CD14-positive monocyte (primary cell): ENCODE measurements around the gene ULBP3. TPM values are rescaled to one million over a fixed set of nuclear protein-coding genes. Genes with fewer than 3 reads are reported as not detected.

Experiments
- DNase-seq, 3 donors: peaks; one replicate each; pipeline ENCODE4 v3.0.0-alpha.2; 2011 to 2022
- H2AFZ ChIP-seq: 2 replicates; pipeline ENCODE4 v1.6.0; 2012; ENCODE audit warnings: mild to moderate bottlenecking, low read depth, low read length, inconsistent platforms; ENCODE audit not compliant: insufficient read depth, poor library complexity, severe bottlenecking
- H3K27ac ChIP-seq, 2 donors: 1 replicate in 1 of 2; 2 replicates in 1 of 2; pipeline ENCODE4 v1.5.1; 2012 to 2013; ENCODE audit warnings: low read length in 2 of 2, control low read depth in 1 of 2, inconsistent platforms in 1 of 2, low read depth in 1 of 2, mild to moderate bottlenecking in 1 of 2
- H3K27me3 ChIP-seq, 2 donors: one replicate each; pipeline versions ENCODE4 v1.6.0 to v1.6.1; 2011 to 2013; ENCODE audit warnings: low read length in 2 of 2; ENCODE audit not compliant: control insufficient read depth in 2 of 2, insufficient read depth in 2 of 2
- H3K36me3 ChIP-seq, 2 donors: replicated peaks in 1 of 2; 1 replicate in 1 of 2; 2 replicates in 1 of 2; pipeline versions ENCODE4 v1.5.1 to v1.6.1; 2012 to 2013; ENCODE audit warnings: low read length in 2 of 2, control low read depth in 1 of 2, inconsistent platforms in 1 of 2, mild to moderate bottlenecking in 1 of 2; ENCODE audit not compliant: insufficient read depth in 2 of 2, control insufficient read depth in 1 of 2
- H3K4me1 ChIP-seq, 2 donors: 1 replicate in 1 of 2; 2 replicates in 1 of 2; pipeline versions ENCODE4 v1.5.1 to v1.6.1; 2012 to 2013; ENCODE audit warnings: low read length in 2 of 2, control low read depth in 1 of 2, inconsistent platforms in 1 of 2, mild to moderate bottlenecking in 1 of 2, moderate library complexity in 1 of 2; ENCODE audit not compliant: insufficient read depth in 2 of 2, control insufficient read depth in 1 of 2
- H3K4me2 ChIP-seq: replicated peaks from 2 replicates; pipeline ENCODE3; 2012; ENCODE audit warnings: low read length, moderate library complexity, mild to moderate bottlenecking; ENCODE audit not compliant: poor library complexity, severe bottlenecking; ENCODE audit errors: extremely low read depth
- H3K4me3 ChIP-seq, 3 experiments: fragments of 200-600 bp in 1 of 3; sonication (generic) in 1 of 3; replicated peaks in 1 of 3; 1 replicate in 2 of 3; 2 replicates in 1 of 3; pipeline ENCODE4 v1.5.1; 2011 to 2013; ENCODE audit warnings: low read length in 3 of 3, mild to moderate bottlenecking in 3 of 3, control low read depth in 2 of 3, low read depth in 2 of 3, inconsistent platforms in 1 of 3, moderate library complexity in 1 of 3
- H3K79me2 ChIP-seq: 2 replicates; pipeline ENCODE4 v1.6.0; 2012; ENCODE audit warnings: mild to moderate bottlenecking, control low read depth, inconsistent platforms, low read length, moderate library complexity; ENCODE audit not compliant: insufficient read depth
- H3K9ac ChIP-seq: 2 replicates; pipeline ENCODE4 v1.6.0; 2017; ENCODE audit warnings: low read length, mild to moderate bottlenecking; ENCODE audit not compliant: insufficient read depth, poor library complexity, severe bottlenecking
- H3K9me3 ChIP-seq, 2 donors: replicated peaks in 1 of 2; 1 replicate in 1 of 2; 2 replicates in 1 of 2; pipeline versions ENCODE4 v1.5.1 to v1.6.1; 2012 to 2013; ENCODE audit warnings: low read length in 2 of 2, control low read depth in 1 of 2; ENCODE audit not compliant: control insufficient read depth in 1 of 2, insufficient read depth in 1 of 2
- H4K20me1 ChIP-seq: 2 replicates; pipeline ENCODE4 v1.6.0; 2012; ENCODE audit warnings: mild to moderate bottlenecking, low read length, control low read depth, moderate library complexity; ENCODE audit not compliant: insufficient read depth
- H3K27ac Mint-ChIP-seq, 7 donors: one replicate each; pipeline ENCODE4 v1.8.0; 2020; ENCODE audit warnings: mild to moderate bottlenecking in 7 of 7, mixed read lengths in 7 of 7, moderate library complexity in 6 of 7, inconsistent platforms in 2 of 7
- H3K27me3 Mint-ChIP-seq, 3 donors: one replicate each; pipeline ENCODE4 v1.8.0; 2021 to 2022; ENCODE audit warnings: low read depth in 3 of 3, mild to moderate bottlenecking in 3 of 3, mixed read lengths in 3 of 3, moderate library complexity in 3 of 3, inconsistent platforms in 1 of 3
- H3K36me3 Mint-ChIP-seq, 2 donors: one replicate each; pipeline ENCODE4 v1.8.0; 2020; ENCODE audit warnings: mixed read lengths in 2 of 2, inconsistent platforms in 1 of 2, mild to moderate bottlenecking in 1 of 2
- H3K4me1 Mint-ChIP-seq: one replicate; pipeline ENCODE4 v1.8.0; 2020; ENCODE audit warnings: mild to moderate bottlenecking, mixed read lengths
- H3K4me3 Mint-ChIP-seq, 2 donors: one replicate each; pipeline ENCODE4 v1.8.0; 2020; ENCODE audit warnings: mild to moderate bottlenecking in 2 of 2, mixed read lengths in 2 of 2, moderate library complexity in 1 of 2
- H3K9me3 Mint-ChIP-seq, 7 donors: one replicate each; pipeline ENCODE4 v1.8.0; 2020 to 2022; ENCODE audit warnings: mixed read lengths in 7 of 7, mild to moderate bottlenecking in 6 of 7, moderate library complexity in 6 of 7, inconsistent platforms in 2 of 7
- WGBS: methylation state at CpG from one replicate; pipeline ENCODE4 v1.1.5; 2013; ENCODE audit warnings: missing lambda C conversion rate; ENCODE audit not compliant: insufficient coverage; 5-methylcytosine and 5-hydroxymethylcytosine counted together
- intact Hi-C, 2 donors: fragments of 100-400 bp; cut with micrococcal nuclease; formaldehyde crosslinking; loops; one replicate each; pipeline versions ENCODE4 v1.15.0 to v1.15.1; 2023
- polyA plus RNA-seq, 3 donors: library from polyadenylated mRNA; depleted of rRNA in 1 of 3; unstranded in 2 of 3; stranded (reverse) in 1 of 3; fragments of 300-500 nt in 2 of 3; fragments of >200 nt in 1 of 3; fragmentation: Illumina TruSeq in 2 of 3; gene quantifications; 1 replicate in 2 of 3; 2 replicates in 1 of 3; pipeline ENCODE4 v1.2.3, GENCODE V29; 2012 to 2021
- TF ChIP-seq, protein P1 (sequence below): fragments of 200-600 bp; IDR thresholded peaks from one replicate; pipeline ENCODE4 v1.8.0; 2022; ENCODE audit warnings: antibody characterized with exemption, mild to moderate bottlenecking

The ULBP3 gene
- polyA plus RNA-seq, 3 donors: 0.08 TPM; not detected in 2

DNA sequence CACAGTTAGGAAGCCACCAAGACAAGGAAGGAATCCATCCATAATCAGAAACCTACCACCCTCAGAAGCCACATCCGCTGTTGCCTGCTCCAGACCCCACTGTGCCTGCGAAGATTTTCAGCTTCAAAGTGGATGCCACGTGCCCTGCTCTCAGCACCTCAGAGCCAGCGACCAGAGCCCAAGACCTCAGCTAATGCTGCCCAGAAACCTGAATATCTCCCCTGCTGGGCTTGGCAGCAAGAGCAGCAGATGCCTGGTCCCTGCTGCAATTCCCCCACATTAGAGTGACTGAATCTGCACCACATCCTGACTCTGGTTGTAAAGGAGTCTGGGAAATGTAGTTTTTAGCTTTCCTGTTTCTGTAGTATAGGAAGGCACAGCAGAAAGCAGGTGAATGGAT lies 10.7 kb upstream of the ULBP3 start:
- Histone ChIP-seq H4K20me1 (no peaks in the 10 kb centered on the region), H3K4me2 (no peak overlapping the region), H3K9ac (no peak overlapping the region), H3K4me3 (no peak overlapping the region), H3K9me3 (no peaks in the 10 kb centered on the region), H3K36me3 (no peaks in the 10 kb centered on the region), H3K4me1 (no peaks in the 10 kb centered on the region), H3K27ac (no peak overlapping the region), H3K27me3 (peaks cover 3 to 5% of the 10 kb centered on the region in 2 donors), H3K79me2 (no peaks in the 10 kb centered on the region), H2AFZ (no peak overlapping the region)
- no peaks in the 10 kb centered on the region for H3K9me3 Mint-ChIP-seq
- H3K4me1 Mint-ChIP-seq: no peaks in the 10 kb centered on the region
- intact Hi-C loops: loop anchor here (2.0 to 10.0 kb wide), 5 partner anchors 253 to 735 kb away; no protein-coding TSS in a partner anchor
- no peak overlapping the region for H3K27ac Mint-ChIP-seq
- no peak for DNase-seq
- H3K36me3 Mint-ChIP-seq: no peaks in the 10 kb centered on the region
- H3K27me3 Mint-ChIP-seq: peaks cover 8 to 26% (median 23%) of the 10 kb centered on the region in 3 donors
- TF ChIP-seq, protein P1, sequence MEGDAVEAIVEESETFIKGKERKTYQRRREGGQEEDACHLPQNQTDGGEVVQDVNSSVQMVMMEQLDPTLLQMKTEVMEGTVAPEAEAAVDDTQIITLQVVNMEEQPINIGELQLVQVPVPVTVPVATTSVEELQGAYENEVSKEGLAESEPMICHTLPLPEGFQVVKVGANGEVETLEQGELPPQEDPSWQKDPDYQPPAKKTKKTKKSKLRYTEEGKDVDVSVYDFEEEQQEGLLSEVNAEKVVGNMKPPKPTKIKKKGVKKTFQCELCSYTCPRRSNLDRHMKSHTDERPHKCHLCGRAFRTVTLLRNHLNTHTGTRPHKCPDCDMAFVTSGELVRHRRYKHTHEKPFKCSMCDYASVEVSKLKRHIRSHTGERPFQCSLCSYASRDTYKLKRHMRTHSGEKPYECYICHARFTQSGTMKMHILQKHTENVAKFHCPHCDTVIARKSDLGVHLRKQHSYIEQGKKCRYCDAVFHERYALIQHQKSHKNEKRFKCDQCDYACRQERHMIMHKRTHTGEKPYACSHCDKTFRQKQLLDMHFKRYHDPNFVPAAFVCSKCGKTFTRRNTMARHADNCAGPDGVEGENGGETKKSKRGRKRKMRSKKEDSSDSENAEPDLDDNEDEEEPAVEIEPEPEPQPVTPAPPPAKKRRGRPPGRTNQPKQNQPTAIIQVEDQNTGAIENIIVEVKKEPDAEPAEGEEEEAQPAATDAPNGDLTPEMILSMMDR: no peak
- H3K4me3 Mint-ChIP-seq: no peak overlapping the region
- 64% methylated on average over 4 of the region's 4 CpGs for WGBS

- WGBS: 100% methylated on average over 1 of the region's 2 CpGs
- H3K27ac Mint-ChIP-seq: no peak overlapping the region
- no peaks in the 10 kb centered on the region for H3K36me3 ChIP-seq
- H3K27ac ChIP-seq: no peak overlapping the region
- H4K20me1 ChIP-seq: no peaks in the 10 kb centered on the region
- no peaks in the 10 kb centered on the region for H3K9me3 Mint-ChIP-seq
- H3K9ac ChIP-seq: no peak overlapping the region
- H3K36me3 Mint-ChIP-seq: no peaks in the 10 kb centered on the region
- H3K4me1 ChIP-seq: no peaks in the 10 kb centered on the region
- H3K4me3 ChIP-seq: no peak overlapping the region
- no peaks in the 10 kb centered on the region for H3K9me3 ChIP-seq
- H3K4me3 Mint-ChIP-seq: no peak overlapping the region
- H2AFZ ChIP-seq: no peak overlapping the region
- TF ChIP-seq, protein P1: no peak
- peaks cover 3 to 5% of the 10 kb centered on the region in 2 donors for H3K27me3 ChIP-seq
- no peaks in the 10 kb centered on the region for H3K4me1 Mint-ChIP-seq
- peaks cover 5 to 27% (median 26%) of the 10 kb centered on the region in 3 donors for H3K27me3 Mint-ChIP-seq
- intact Hi-C loops: no loop called here
- no peak overlapping the region for H3K4me2 ChIP-seq
- no peaks in the 10 kb centered on the region for H3K79me2 ChIP-seq
- no peak for DNase-seq
Observed at GRCh38 chr6:150078788-150079187, 9.9 kb upstream of the ULBP3 start.
